NAMALWA (cell line): ENCODE results near the gene HOXA9.

Experiments
- DNase-seq: peaks from one replicate; pipeline ENCODE4 v3.0.0-alpha.2; 2015; ENCODE audit warnings: low spot score

HOXA9 gene

GRCh38 chr7:27165089-27165995 lies at the start of gene HOXA9:
HOXA9 (minus strand) TSS chr7:27165537; CDS start chr7:27165457, 80 bp downstream.
- DNase-seq: no peak

GRCh38 chr7:27214239-27214950 lies 49.1 kb upstream of the HOXA9 start:
- DNase-seq: no peak

- DNase-seq: no peak
These were observed 48.3 kb upstream of the HOXA9 start for GRCh38 chr7:27213433-27214238.

- DNase-seq: no peak
These were observed 47.4 kb upstream of the HOXA9 start for GRCh38 chr7:27212497-27213432.

GRCh38 chr7:27211764-27212204 lies 46.4 kb upstream of the HOXA9 start:
- DNase-seq: no peak

- no peak for DNase-seq
These were observed 45.7 kb upstream of the HOXA9 start for GRCh38 chr7:27211084-27211446.

- DNase-seq: peak; percentile 65
These were observed 45.2 kb upstream of the HOXA9 start for GRCh38 chr7:27210441-27211083.

- no peak for DNase-seq
These were observed 44.6 kb upstream of the HOXA9 start for GRCh38 chr7:27209933-27210440.

GRCh38 chr7:27208998-27209397 lies 43.7 kb upstream of the HOXA9 start:
- DNase-seq: no peak

GRCh38 chr7:27207348-27207985 lies 42.1 kb upstream of the HOXA9 start:
- DNase-seq: no peak

- DNase-seq: no peak
These were observed 40.3 kb upstream of the HOXA9 start for GRCh38 chr7:27205325-27206280.

- DNase-seq: no peak
These were observed 39.5 kb upstream of the HOXA9 start for GRCh38 chr7:27204851-27205322.

GRCh38 chr7:27203964-27204594 lies 38.7 kb upstream of the HOXA9 start:
- DNase-seq: no peak

- DNase-seq: no peak
These were observed 38.1 kb upstream of the HOXA9 start for GRCh38 chr7:27203365-27203953.

GRCh38 chr7:27202862-27203134 lies 37.5 kb upstream of the HOXA9 start:
- DNase-seq: no peak

- DNase-seq: no peak
These were observed 36.9 kb upstream of the HOXA9 start for GRCh38 chr7:27202018-27202861.

- DNase-seq: no peak
These were observed 36.3 kb upstream of the HOXA9 start for GRCh38 chr7:27201580-27202017.
